HepG2 (cell line): ENCODE data around the gene TRIM31. TPM values are rescaled to one million over a fixed set of nuclear protein-coding genes. Genes with fewer than 3 reads are reported as not detected.
A peak's percentile ranks its signal among the peaks of the same experiment; 100 is the strongest.

Source experiments
- ATF5 ChIP-seq: sonication (generic); formaldehyde crosslinking; IDR thresholded peaks from 2 replicates; pipeline ENCODE4 v1.4.0; 2020; ENCODE audit warnings: mild to moderate bottlenecking, low read depth, missing genetic modification reagents
- ATM ChIP-seq: fragments of 450-650 bp; IDR thresholded peaks from 2 replicates; pipeline ENCODE4 v1.7.1; 2017; ENCODE audit warnings: mild to moderate bottlenecking, borderline replicate concordance
- DNMT3B ChIP-seq: conservative IDR thresholded peaks from 2 replicates; pipeline ENCODE4 v1.6.1; 2016; ENCODE audit warnings: missing biosample characterization, control low read depth
- FOXK1 ChIP-seq: sonication (generic); formaldehyde crosslinking; IDR thresholded peaks from 2 replicates; pipeline ENCODE4 v1.4.0; 2020; ENCODE audit warnings: low read depth, missing genetic modification reagents, borderline replicate concordance
- GATAD2A ChIP-seq: IDR thresholded peaks from 2 replicates; pipeline ENCODE4 v1.6.1; 2016
- KAT8 ChIP-seq: IDR thresholded peaks from 2 replicates; pipeline ENCODE4 v1.6.1; 2016; ENCODE audit warnings: missing genetic modification reagents, missing compliant biosample characterization
- KDM1A ChIP-seq: IDR thresholded peaks from 2 replicates; pipeline ENCODE4 v1.6.1; 2016; ENCODE audit warnings: missing compliant biosample characterization
- KDM5B ChIP-seq: sonication (generic); formaldehyde crosslinking; IDR thresholded peaks from 2 replicates; pipeline ENCODE4 v1.4.0; 2020; ENCODE audit warnings: missing genetic modification reagents, mild to moderate bottlenecking, borderline replicate concordance
- MAFK ChIP-seq, 2 experiments: IDR thresholded peaks in 1 of 2; conservative IDR thresholded peaks in 1 of 2; 2 replicates each; pipeline ENCODE4 v1.6.1; 2011; ENCODE audit warnings: improper control_type of control experiment in 2 of 2, low read length in 2 of 2
- PHF20 ChIP-seq: sonication (generic); formaldehyde crosslinking; IDR thresholded peaks from 2 replicates; pipeline ENCODE4 v1.5.0; 2020; ENCODE audit warnings: mild to moderate bottlenecking, missing genetic modification reagents
- RBM22 ChIP-seq: fragments of 200-400 bp; formaldehyde crosslinking; optimal IDR thresholded peaks from 2 replicates; pipeline ENCODE3; 2017; ENCODE audit warnings: mild to moderate bottlenecking, low read length, moderate library complexity
- REXO4 ChIP-seq: sonication (generic); formaldehyde crosslinking; IDR thresholded peaks from 2 replicates; pipeline ENCODE4 v1.8.0; 2022; ENCODE audit warnings: missing genetic modification reagents, mild to moderate bottlenecking, borderline replicate concordance
- SMAD1 ChIP-seq: sonication (generic); formaldehyde crosslinking; IDR thresholded peaks from 2 replicates; pipeline ENCODE4 v1.4.0; 2020; ENCODE audit warnings: missing genetic modification reagents, low read depth, mild to moderate bottlenecking, borderline replicate concordance
- SMAD9 ChIP-seq: sonication (generic); formaldehyde crosslinking; IDR thresholded peaks from 2 replicates; pipeline ENCODE4 v1.5.1; 2020; ENCODE audit warnings: mild to moderate bottlenecking, missing genetic modification reagents
- SP140L ChIP-seq: sonication (generic); formaldehyde crosslinking; IDR thresholded peaks from 2 replicates; pipeline ENCODE4 v1.4.0; 2020; ENCODE audit warnings: missing genetic modification reagents, borderline replicate concordance
- STAT6 ChIP-seq: sonication (generic); formaldehyde crosslinking; IDR thresholded peaks from 2 replicates; pipeline ENCODE4 v1.4.0; 2020; ENCODE audit warnings: missing genetic modification reagents, mild to moderate bottlenecking, borderline replicate concordance
- ZMYM4 ChIP-seq: sonication (generic); formaldehyde crosslinking; IDR thresholded peaks from 2 replicates; pipeline ENCODE4 v1.8.1; 2023; ENCODE audit warnings: mild to moderate bottlenecking, missing genetic modification reagents
- ZNF3 ChIP-seq: IDR thresholded peaks from 2 replicates; pipeline ENCODE4 v1.7.0; 2017; ENCODE audit warnings: inconsistent platforms
- ZNF329 ChIP-seq: sonication (generic); formaldehyde crosslinking; IDR thresholded peaks from 2 replicates; pipeline ENCODE4 v1.9.0; 2021; ENCODE audit warnings: low read depth, mild to moderate bottlenecking, missing genetic modification reagents
- ZNF580 ChIP-seq: IDR thresholded peaks from 2 replicates; pipeline ENCODE4 v1.6.1; 2016; ENCODE audit warnings: low read depth, borderline replicate concordance
- ZNF687 ChIP-seq: sonication (generic); formaldehyde crosslinking; IDR thresholded peaks from 2 replicates; pipeline ENCODE4 v1.5.1; 2020; ENCODE audit warnings: mild to moderate bottlenecking, missing genetic modification reagents, moderate library complexity
- ZSCAN25 ChIP-seq: sonication (generic); formaldehyde crosslinking; IDR thresholded peaks from 2 replicates; pipeline ENCODE4 v1.8.0; 2022; ENCODE audit warnings: mild to moderate bottlenecking, missing genetic modification reagents
- polyA plus RNA-seq, 8 experiments: library from polyadenylated mRNA; depleted of rRNA in 3 of 8; stranded (reverse) in 7 of 8; unstranded in 1 of 8; fragments of >200 nt; fragmentation: Illumina TruSeq in 4 of 8; extraction: Trizol in 4 of 8; gene quantifications; 2 replicates each; pipeline versions ENCODE4 v1.2.1 to v1.2.3, GENCODE V29; 2011 to 2016; ENCODE audit warnings: low read depth in 4 of 8, missing spikeins in 1 of 8, mixed read lengths in 1 of 8; ENCODE audit not compliant: insufficient read depth in 1 of 8
- total RNA-seq, 5 experiments: library from RNA; depleted of rRNA; stranded (reverse); fragments of >200 nt; fragmentation: Illumina TruSeq; extraction: Trizol; gene quantifications; 2 replicates each; pipeline ENCODE4 v1.2.3, GENCODE V29; 2016; ENCODE audit warnings: low read depth in 1 of 5

The TRIM31 gene
- total and polyA plus RNA-seq, 2 of the 13 experiments (the other 11 are each of a cell fraction or from before 2014, with no cell fraction given) = 0.13 to 0.51 TPM

GRCh38 chr6:30100585-30101443 lies 12.1 kb downstream of the TRIM31 start (continued):
- TF ChIP-seq FOXK1 = peak; percentile 80; the same call in 1 of the 2 replicates
- TF ChIP-seq PHF20 = no peak; the same call in 1 of the 2 replicates
- TF ChIP-seq KDM1A (CRISPR knock-in tag) = 0 out of 2 replicates have a peak, but pooled peaks have one; percentile 40
- TF ChIP-seq ZNF3 (CRISPR knock-in tag) = no peak
- no peak; the same call in 1 of the 2 replicates for TF ChIP-seq ZNF329
- TF ChIP-seq SMAD9 (CRISPR knock-in tag) = no peak; the same call in 1 of the 2 replicates
- peak; percentile 86; the same call in 1 of the 2 replicates for TF ChIP-seq KDM5B
- no peak for TF ChIP-seq SP140L (CRISPR knock-in tag)
- TF ChIP-seq GATAD2A = peak; percentile 51
- TF ChIP-seq SMAD1 (CRISPR knock-in tag) = 0 out of 2 replicates have a peak, but pooled peaks have one; percentile 63
- peak; percentile 84 for TF ChIP-seq KAT8 (CRISPR knock-in tag)
- no peak for TF ChIP-seq RBM22
- peak; percentile 97 for TF ChIP-seq ZNF687
- peak; percentile 64; the same call in 1 of the 2 replicates for TF ChIP-seq ZSCAN25 (CRISPR knock-in tag)
- TF ChIP-seq REXO4 = no peak
- peak; percentile 80 for TF ChIP-seq ZMYM4 (CRISPR knock-in tag)
- no peak for TF ChIP-seq ATM
- TF ChIP-seq STAT6 (CRISPR knock-in tag) = peak; percentile 87; the same call in 1 of the 2 replicates
- no peak for TF ChIP-seq ZNF580 (CRISPR knock-in tag)
- TF ChIP-seq MAFK (conservative IDR thresholded peaks at IDR 0.05 in 1 of 2, IDR thresholded peaks at IDR 0.05 in 1 of 2; ENCODE audit: low read length in 2 of 2) = no peak
- 0 out of 2 replicates have a peak, but pooled peaks have one; percentile 28 for TF ChIP-seq DNMT3B
- no peak for TF ChIP-seq ATF5
